Measurements from ENCODE around the gene PROK1. TPM values are rescaled to one million over a fixed set of nuclear protein-coding genes. Genes with fewer than 3 reads are reported as not detected.

The PROK1 gene
- polyA plus RNA-seq, 1 of the 3 experiments (the other 2 are of a cell fraction), result not detected

DNA sequence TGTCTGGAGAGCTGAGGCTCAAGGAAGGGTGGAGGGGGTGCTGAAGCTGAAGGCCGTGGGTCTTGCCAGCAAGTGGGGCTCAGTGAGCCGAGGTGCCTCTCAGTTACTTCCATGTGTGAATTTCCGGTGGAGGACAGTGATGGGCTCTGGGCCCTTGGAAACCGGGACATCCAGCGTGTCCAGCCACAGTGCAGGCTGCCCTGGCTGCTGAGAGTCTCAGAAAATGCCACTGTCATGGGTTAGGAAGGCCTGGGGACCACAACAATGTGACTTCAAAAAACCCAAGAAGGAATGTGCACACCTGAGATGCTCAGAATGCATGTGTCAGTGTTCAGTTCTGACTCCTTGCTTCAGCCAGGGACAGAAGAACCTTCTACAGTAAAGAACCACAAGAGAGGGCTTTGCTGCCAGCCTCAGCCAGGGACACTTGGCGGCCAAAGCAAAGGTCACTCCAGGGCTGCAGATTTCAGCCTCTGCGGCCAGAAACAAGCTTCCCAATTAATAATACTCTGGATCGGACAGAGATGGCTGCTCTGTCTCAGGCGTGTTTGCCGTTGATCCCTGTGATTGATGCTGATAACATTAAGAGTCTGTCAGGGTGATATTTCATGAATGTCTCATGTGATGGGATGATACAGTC is 30.8 kb upstream of the PROK1 start:
- Histone ChIP-seq H3K9me3 (no peaks in the 10 kb centered on the region), H3K79me2 (ENCODE audit: insufficient read depth) (no peaks in the 10 kb centered on the region), H3K4me2 (no peak overlapping the region), H3K4me1 (ENCODE audit: control insufficient read depth in 1 of 2, insufficient read depth in 2 of 2, low read depth in 1 of 2, low read length in 1 of 2) (no peaks in the 10 kb centered on the region; a peak in 1 of 4 replicates), H3F3A (replicated peaks; ENCODE audit: insufficient read depth) (no peaks in the 10 kb centered on the region), H4K20me1 (ENCODE audit: insufficient read depth) (no peaks in the 10 kb centered on the region), H3K4me3 (ENCODE audit: low read depth in 2 of 2, low read length in 1 of 2) (no peak overlapping the region), H3K27ac (ENCODE audit: low read depth in 2 of 2, low read length in 1 of 2) (no peak overlapping the region), H3K9me2 (no peaks in the 10 kb centered on the region), H2AFZ (ENCODE audit: low read depth) (no peak overlapping the region), H3K36me3 (replicated peaks in 1 of 2; ENCODE audit: control insufficient read depth in 1 of 2, insufficient read depth in 2 of 2, low read length in 1 of 2) (no peaks in the 10 kb centered on the region), H3K27me3 (ENCODE audit: insufficient read depth) (no peaks in the 10 kb centered on the region), H3K9ac (no peak overlapping the region)
- POLR2A ChIA-PET, result no interaction called here
- whole genome bisulfite sequencing (ENCODE audit: low lambda C conversion rate), result 43% methylated on average over 5 of the region's 10 CpGs
- no peak for DNase-seq
- CTCF ChIA-PET, result interaction anchor here (0.8 to 4.4 kb wide), 7 partner anchors 8 to 217 kb away, joined by 3 to 26 read pairs (median 7); no protein-coding TSS in a partner anchor
- TF ChIP-seq YY1 (IDR thresholded peaks at IDR 0.05; ENCODE audit: low read depth), result no peak
- TF ChIP-seq MEF2A (IDR thresholded peaks at IDR 0.05; ENCODE audit: borderline replicate concordance, low read depth), result no peak
- TF ChIP-seq, protein P1, sequence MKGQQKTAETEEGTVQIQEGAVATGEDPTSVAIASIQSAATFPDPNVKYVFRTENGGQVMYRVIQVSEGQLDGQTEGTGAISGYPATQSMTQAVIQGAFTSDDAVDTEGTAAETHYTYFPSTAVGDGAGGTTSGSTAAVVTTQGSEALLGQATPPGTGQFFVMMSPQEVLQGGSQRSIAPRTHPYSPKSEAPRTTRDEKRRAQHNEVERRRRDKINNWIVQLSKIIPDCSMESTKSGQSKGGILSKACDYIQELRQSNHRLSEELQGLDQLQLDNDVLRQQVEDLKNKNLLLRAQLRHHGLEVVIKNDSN (IDR thresholded peaks at IDR 0.05; ENCODE audit: borderline replicate concordance, low read depth), result no peak
- TF ChIP-seq EZH2phosphoT487 (IDR thresholded peaks at IDR 0.05; ENCODE audit: borderline replicate concordance, low read depth), result no peak
- no peak for TF ChIP-seq POLR2AphosphoS5 (IDR thresholded peaks at IDR 0.05; ENCODE audit: low read depth, low read length)
- TF ChIP-seq, protein P2, sequence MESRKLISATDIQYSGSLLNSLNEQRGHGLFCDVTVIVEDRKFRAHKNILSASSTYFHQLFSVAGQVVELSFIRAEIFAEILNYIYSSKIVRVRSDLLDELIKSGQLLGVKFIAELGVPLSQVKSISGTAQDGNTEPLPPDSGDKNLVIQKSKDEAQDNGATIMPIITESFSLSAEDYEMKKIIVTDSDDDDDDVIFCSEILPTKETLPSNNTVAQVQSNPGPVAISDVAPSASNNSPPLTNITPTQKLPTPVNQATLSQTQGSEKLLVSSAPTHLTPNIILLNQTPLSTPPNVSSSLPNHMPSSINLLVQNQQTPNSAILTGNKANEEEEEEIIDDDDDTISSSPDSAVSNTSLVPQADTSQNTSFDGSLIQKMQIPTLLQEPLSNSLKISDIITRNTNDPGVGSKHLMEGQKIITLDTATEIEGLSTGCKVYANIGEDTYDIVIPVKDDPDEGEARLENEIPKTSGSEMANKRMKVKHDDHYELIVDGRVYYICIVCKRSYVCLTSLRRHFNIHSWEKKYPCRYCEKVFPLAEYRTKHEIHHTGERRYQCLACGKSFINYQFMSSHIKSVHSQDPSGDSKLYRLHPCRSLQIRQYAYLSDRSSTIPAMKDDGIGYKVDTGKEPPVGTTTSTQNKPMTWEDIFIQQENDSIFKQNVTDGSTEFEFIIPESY (IDR thresholded peaks at IDR 0.05; ENCODE audit: borderline replicate concordance, low read depth), result no peak
- TF ChIP-seq, protein P3, sequence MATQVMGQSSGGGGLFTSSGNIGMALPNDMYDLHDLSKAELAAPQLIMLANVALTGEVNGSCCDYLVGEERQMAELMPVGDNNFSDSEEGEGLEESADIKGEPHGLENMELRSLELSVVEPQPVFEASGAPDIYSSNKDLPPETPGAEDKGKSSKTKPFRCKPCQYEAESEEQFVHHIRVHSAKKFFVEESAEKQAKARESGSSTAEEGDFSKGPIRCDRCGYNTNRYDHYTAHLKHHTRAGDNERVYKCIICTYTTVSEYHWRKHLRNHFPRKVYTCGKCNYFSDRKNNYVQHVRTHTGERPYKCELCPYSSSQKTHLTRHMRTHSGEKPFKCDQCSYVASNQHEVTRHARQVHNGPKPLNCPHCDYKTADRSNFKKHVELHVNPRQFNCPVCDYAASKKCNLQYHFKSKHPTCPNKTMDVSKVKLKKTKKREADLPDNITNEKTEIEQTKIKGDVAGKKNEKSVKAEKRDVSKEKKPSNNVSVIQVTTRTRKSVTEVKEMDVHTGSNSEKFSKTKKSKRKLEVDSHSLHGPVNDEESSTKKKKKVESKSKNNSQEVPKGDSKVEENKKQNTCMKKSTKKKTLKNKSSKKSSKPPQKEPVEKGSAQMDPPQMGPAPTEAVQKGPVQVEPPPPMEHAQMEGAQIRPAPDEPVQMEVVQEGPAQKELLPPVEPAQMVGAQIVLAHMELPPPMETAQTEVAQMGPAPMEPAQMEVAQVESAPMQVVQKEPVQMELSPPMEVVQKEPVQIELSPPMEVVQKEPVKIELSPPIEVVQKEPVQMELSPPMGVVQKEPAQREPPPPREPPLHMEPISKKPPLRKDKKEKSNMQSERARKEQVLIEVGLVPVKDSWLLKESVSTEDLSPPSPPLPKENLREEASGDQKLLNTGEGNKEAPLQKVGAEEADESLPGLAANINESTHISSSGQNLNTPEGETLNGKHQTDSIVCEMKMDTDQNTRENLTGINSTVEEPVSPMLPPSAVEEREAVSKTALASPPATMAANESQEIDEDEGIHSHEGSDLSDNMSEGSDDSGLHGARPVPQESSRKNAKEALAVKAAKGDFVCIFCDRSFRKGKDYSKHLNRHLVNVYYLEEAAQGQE (IDR thresholded peaks at IDR 0.05; ENCODE audit: low read depth, low read length), result no peak
- no peak for TF ChIP-seq CHD2 (IDR thresholded peaks at IDR 0.05; ENCODE audit: low read length, partially characterized antibody)
- TF ChIP-seq FOSL2 (IDR thresholded peaks at IDR 0.05; ENCODE audit: borderline replicate concordance, low read depth), result no peak
- TF ChIP-seq NRF1 (IDR thresholded peaks at IDR 0.05; ENCODE audit: low read depth, low read length), result no peak
- no peak for TF ChIP-seq TEAD4 (IDR thresholded peaks at IDR 0.05; ENCODE audit: borderline replicate concordance, insufficient read depth)
- TF ChIP-seq TAF1 (IDR thresholded peaks at IDR 0.05; ENCODE audit: borderline replicate concordance, low read depth, low read length), result no peak
- TF ChIP-seq TCF12 (IDR thresholded peaks at IDR 0.05), result no peak
- no peak for TF ChIP-seq RCOR1 (IDR thresholded peaks at IDR 0.05; ENCODE audit: low read length)
- no peak for TF ChIP-seq RAD21 (IDR thresholded peaks at IDR 0.05; ENCODE audit: low read length)
- TF ChIP-seq SMC3 (IDR thresholded peaks at IDR 0.05; ENCODE audit: low read depth, low read length), result no peak
- TF ChIP-seq, protein P4, sequence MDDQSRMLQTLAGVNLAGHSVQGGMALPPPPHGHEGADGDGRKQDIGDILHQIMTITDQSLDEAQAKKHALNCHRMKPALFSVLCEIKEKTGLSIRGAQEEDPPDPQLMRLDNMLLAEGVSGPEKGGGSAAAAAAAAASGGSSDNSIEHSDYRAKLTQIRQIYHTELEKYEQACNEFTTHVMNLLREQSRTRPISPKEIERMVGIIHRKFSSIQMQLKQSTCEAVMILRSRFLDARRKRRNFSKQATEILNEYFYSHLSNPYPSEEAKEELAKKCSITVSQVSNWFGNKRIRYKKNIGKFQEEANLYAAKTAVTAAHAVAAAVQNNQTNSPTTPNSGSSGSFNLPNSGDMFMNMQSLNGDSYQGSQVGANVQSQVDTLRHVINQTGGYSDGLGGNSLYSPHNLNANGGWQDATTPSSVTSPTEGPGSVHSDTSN (IDR thresholded peaks at IDR 0.05), result no peak
- TF ChIP-seq, protein P5, sequence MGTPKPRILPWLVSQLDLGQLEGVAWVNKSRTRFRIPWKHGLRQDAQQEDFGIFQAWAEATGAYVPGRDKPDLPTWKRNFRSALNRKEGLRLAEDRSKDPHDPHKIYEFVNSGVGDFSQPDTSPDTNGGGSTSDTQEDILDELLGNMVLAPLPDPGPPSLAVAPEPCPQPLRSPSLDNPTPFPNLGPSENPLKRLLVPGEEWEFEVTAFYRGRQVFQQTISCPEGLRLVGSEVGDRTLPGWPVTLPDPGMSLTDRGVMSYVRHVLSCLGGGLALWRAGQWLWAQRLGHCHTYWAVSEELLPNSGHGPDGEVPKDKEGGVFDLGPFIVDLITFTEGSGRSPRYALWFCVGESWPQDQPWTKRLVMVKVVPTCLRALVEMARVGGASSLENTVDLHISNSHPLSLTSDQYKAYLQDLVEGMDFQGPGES (IDR thresholded peaks at IDR 0.05; ENCODE audit: low read depth, low read length), result no peak
- TF ChIP-seq FOXM1 (IDR thresholded peaks at IDR 0.05; ENCODE audit: low read depth), result no peak
